Measurements from ENCODE around the gene DBF4B. TPM values are rescaled to one million over a fixed set of nuclear protein-coding genes. Genes with fewer than 3 reads are reported as not detected.
A peak's percentile ranks its signal among the peaks of the same experiment; 100 is the strongest.
"Not testable (repeated sequence)": the region's sequence is repeated elsewhere in the genome, so short reads cannot be mapped to it uniquely, and the experiment has no call there.

Gene DBF4B
- total RNA-seq, 2 donors from 2014 or later = 31.6 to 31.8 TPM

DNA sequence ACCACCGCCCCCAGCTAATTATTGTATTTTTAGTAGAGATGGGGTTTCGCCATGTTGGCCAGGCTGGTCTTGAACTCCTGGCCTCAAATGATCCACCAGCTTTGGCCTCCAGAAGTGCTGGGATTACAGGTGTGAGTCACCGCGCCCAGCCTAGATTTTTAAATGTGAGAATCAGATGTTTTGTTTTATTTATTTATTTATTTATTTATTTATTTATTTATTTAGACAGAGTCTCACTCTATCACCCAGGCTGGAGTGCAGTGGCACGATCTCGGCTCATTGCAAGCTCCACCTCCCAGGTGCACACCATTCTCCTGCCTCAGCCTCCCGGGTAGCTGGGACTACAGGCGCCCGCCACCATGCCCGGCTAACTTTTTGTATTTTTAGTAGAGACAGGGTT is 8.2 kb upstream of the DBF4B start:
- ATAC-seq; H3K9me3 Mint-ChIP-seq; H3K27ac Mint-ChIP-seq; DNase-seq (ENCODE audit: low spot score in 2 of 2); H3K36me3 Mint-ChIP-seq: not testable (repeated sequence)

DNA sequence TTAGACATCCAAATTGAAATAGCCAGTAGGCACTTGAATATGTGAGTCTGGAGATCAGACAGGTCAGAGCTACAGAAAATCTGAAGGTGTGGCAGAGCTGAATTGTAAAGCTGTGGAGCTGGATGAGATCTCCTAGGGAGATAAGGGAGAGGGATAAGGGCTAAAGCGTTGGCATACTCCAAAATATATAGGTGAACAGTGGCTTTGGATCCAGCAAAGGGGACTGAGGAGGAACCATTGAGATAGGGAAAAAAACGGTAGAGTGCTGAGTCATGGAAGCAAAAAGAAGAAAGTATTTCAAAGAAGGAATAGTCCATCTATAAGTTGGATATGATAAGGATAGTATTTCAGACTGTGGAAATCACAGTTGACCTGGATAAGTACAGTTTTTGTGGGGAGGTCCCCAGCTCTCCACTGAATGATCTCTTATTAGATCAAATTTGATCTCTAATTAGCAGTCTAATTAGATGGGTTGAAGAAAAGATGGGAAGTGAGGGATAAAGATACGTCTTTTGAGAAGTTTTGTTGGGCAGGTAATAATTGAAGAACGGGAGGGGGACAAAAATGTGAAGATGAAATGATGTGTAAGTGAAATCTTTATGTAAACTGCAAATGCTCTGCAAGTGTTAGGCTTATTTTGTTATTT is 587 bp upstream of the DBF4B start:
- Mint-ChIP-seq H3K27ac (no peak overlapping the region), H3K9me3 (no peaks in the 10 kb centered on the region), H3K36me3 (no peaks in the 10 kb centered on the region)
- no peak for DNase-seq (ENCODE audit: low spot score in 2 of 2)
- ATAC-seq = no peak

DNA sequence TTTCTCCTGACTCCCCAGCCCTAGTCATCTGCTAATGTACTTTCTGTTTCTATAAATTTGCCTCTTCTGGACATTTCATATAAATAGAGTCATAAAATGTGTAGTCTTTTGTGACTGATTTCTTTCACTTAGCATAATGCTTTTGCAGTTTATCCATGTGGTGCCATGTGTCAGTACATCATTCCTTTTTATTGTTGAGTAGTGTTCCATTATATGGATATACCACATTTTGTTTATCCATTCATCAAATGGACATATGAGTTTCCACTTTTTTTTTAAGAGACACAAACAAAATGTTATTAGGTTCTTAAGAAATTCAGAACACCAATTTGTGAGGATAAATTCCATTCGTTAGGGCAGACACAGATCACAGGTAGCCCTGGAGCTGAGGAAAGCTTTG is 11.0 kb downstream of the DBF4B start:
- no peak for ATAC-seq

DNA sequence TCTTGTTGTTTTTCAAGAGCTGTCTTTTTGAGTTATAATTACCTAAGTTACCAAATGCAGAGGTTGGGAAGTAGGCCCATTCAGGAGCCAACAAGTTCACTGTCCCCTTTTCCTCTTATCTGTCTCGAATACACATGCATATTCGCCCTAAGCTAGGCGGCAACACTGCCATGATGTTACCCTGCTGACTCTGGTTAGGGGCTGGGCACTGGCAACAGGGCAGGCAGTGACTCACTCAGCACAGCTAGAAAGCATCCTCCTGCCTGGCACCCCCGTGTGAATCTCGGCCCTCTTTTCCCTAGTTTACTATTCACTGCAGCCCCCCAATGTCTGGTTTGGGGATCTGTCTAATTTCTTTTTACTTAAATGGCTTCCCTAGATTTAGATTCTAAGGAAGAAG is 13.8 kb downstream of the DBF4B start:
- DNase-seq (ENCODE audit: low spot score in 2 of 2) (peak in 1 of 2 donors; percentile 16), ATAC-seq (no peak)
- no peaks in the 10 kb centered on the region for H3K9me3 Mint-ChIP-seq
- H3K27ac Mint-ChIP-seq = no peak overlapping the region
- no peaks in the 10 kb centered on the region for H3K36me3 Mint-ChIP-seq

More for the DNA sequence above, 11.0 kb downstream of the DBF4B start:
- Mint-ChIP-seq H3K27ac (no peak overlapping the region), H3K36me3 (no peaks in the 10 kb centered on the region), H3K9me3 (no peaks in the 10 kb centered on the region)
- DNase-seq (ENCODE audit: low spot score in 2 of 2) = no peak

DNA sequence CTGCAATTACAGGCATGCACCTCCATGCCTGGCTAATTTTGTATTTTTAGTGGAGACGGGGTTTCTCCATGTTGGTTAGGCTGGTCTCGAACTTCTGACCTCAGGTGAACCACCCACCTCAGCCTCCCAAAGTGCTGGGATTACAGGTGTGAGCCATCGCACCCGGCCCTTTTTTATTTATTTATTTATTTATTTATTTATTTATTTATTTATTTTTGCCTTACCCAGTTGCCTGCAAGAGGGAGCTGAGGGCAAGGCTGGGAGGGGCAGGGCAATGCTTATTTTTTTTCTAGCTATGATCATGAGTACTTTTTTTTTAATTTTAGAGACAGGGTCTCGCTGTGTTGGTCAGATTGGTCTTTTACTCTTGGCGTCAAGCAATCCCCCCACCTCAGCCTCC is 17.7 kb downstream of the DBF4B start:
- DNase-seq (ENCODE audit: low spot score in 2 of 2); ATAC-seq; H3K9me3 Mint-ChIP-seq; H3K27ac Mint-ChIP-seq; H3K36me3 Mint-ChIP-seq: not testable (repeated sequence)

DNA sequence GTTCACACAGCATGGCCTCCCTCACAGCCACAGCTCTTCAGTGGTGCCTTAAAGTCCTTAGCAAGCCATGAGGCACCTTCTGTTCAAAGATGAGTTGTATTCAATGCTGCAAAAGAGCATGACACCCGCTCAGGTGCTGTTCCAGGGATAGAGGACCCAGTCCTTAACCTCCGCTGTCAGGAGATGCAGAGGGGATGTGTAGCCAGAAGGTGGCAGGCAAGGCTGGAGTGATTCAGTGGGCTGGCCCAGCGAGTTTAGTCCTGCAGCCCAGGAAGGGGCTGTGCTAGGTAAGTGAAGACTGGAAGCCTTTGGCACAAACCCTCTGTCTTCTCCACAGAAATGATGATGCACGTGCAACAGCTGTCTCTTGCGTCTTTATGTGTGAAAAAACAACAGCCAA is 25.3 kb downstream of the DBF4B start:
- H3K9me3 Mint-ChIP-seq = no peaks in the 10 kb centered on the region
- H3K27ac Mint-ChIP-seq = no peak overlapping the region
- peaks cover 0 to 6% of the 10 kb centered on the region in 2 donors for H3K36me3 Mint-ChIP-seq
- DNase-seq (ENCODE audit: low spot score in 2 of 2) (no peak), ATAC-seq (peak in 1 of 2 donors; percentile 18)

DNA sequence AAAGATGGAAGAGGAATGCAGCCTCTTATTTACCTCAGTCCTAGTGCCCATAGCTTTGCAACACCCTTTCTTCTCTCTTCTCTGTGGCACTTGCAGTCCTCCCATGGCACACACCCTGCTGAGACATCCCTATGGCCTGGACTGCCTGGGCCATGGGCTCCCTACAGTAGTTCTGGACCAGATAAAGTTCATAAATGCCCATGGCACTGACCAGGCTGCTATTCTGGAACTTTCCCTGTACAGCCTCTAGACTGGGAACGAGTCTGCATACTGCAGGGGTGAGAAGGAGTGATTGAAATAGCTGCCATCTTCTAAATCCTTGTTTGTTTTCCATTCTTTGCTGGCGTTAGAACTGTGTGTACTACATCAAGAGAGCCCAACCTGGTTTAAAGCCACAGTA is 25.8 kb downstream of the DBF4B start:
- H3K27ac Mint-ChIP-seq = no peak overlapping the region
- H3K9me3 Mint-ChIP-seq = no peaks in the 10 kb centered on the region
- peaks cover 0 to 6% of the 10 kb centered on the region in 2 donors for H3K36me3 Mint-ChIP-seq
- ATAC-seq (no peak), DNase-seq (ENCODE audit: low spot score in 2 of 2) (no peak)

DNA sequence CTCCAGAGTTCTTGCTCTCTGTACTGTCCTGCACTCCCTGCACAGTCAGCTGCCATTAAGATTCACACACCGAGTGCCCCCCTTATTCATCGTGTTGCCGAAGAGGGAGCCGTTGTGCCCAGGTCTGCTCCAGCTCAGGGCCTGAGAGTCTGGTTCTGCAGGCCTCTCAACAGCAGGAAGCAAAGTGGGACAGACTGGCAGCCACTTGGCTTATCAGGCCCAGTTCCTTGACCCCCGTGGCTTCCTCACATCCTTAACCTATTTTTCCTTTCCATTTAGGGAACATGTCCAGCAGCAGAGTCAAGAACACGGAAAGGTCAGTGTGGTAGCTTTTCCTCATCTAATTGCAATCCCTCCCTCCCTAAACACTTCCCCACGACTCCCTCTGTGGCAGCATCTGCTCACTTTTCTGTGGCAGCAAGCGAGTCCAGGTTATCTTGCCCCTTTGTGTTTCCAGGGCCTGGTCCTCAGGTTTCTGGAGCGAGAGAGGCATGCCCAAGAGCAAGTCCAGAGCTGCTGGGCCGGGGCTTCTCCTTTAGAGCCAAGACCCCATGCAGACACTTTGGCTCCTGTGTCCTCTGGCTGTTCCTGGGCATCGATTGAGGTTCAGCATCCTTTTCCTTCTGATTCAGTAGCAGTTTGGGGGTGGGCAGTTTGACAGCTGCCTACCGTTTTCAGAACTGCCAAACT is 28.2 kb downstream of the DBF4B start:
- DNase-seq (ENCODE audit: low spot score in 2 of 2) = no peak
- Mint-ChIP-seq H3K27ac (no peak overlapping the region), H3K36me3 (peaks cover 0 to 5% of the 10 kb centered on the region in 2 donors), H3K9me3 (no peaks in the 10 kb centered on the region)
- ATAC-seq = no peak

DNA sequence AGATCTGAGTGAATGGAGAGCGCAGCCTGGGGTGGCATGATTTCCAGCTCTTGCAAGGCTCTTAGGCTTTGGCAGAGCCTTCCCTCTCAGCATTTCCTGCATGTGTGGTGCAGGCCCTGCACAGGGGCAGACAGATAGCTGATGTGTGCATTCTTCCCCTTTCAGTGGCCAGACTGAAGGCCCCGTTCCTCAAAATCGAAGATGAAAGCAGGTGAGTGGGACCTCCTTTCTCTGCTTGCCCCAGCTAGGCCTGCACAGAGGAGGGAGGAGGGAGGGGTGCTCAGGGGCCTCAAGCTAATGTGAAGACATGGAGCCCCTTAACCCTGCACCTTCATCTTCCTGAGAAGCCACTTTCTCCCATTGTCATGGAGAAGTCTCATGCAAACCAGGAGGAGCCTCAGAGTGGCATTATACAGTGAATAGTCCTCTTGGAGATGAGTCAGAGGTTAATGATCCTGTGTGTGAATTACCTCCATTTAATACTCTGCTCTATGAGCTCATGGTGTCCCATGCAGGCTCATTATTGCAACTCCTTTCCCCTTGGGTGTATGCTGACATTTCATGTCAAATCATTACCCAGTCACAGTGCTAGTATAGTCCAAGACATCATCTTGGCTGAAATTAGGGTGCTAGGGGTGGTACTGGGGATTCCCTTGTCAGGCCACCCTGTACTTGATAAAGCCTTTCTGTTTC is 29.9 kb downstream of the DBF4B start:
- ATAC-seq (peak in 1 of 2 donors; percentile 69), DNase-seq (ENCODE audit: low spot score in 2 of 2) (no peak)
- Mint-ChIP-seq H3K9me3 (no peaks in the 10 kb centered on the region), H3K27ac (no peak overlapping the region), H3K36me3 (peaks cover 0 to 6% of the 10 kb centered on the region in 2 donors)

DNA sequence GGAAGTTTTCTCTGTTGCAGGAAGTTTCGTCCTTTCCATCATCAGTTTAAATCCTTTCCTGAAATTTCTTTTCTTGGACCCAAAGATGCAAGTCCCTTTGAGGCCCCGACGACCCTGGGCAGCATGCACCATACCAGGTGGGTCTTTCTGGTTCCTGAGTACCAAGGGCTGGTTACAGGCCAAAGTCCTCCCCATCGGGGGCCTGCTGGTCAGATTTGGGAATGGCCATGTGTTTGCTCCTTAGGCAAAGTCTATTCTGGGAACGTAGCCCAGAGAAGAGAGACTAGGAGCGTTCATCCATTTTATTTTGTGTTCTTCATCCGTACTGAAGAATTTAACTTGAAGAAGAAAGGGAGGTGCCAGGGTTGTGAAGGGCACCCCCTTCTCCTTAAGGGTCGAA is 32.9 kb downstream of the DBF4B start:
- no peak for DNase-seq (ENCODE audit: low spot score in 2 of 2)
- ATAC-seq = no peak
- H3K27ac Mint-ChIP-seq = no peak overlapping the region
- no peaks in the 10 kb centered on the region for H3K9me3 Mint-ChIP-seq
- H3K36me3 Mint-ChIP-seq = peaks cover 0 to 6% of the 10 kb centered on the region in 2 donors

DNA sequence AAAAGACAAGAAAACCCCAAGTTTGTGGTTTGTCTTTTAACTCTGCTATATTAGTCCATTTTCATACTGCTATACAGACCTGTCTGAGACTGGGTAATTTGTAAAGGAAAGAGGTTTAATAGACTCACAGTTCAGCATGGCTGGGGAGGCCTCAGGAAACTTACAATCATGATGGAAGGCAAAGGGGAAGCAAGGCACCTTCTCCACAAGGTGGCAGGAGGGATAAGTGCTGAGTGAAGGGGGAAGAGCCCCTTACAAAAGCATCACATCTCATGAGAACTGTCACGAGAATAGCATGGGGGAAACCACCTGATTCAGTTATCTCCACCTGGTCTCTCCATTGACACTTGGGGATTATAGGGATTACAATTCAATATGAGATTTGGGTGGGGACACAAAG is 36.8 kb downstream of the DBF4B start:
- Mint-ChIP-seq H3K9me3 (no peaks in the 10 kb centered on the region), H3K36me3 (peaks cover 0 to 13% of the 10 kb centered on the region in 2 donors), H3K27ac (no peak overlapping the region)
- ATAC-seq (no peak), DNase-seq (ENCODE audit: low spot score in 2 of 2) (no peak)

DNA sequence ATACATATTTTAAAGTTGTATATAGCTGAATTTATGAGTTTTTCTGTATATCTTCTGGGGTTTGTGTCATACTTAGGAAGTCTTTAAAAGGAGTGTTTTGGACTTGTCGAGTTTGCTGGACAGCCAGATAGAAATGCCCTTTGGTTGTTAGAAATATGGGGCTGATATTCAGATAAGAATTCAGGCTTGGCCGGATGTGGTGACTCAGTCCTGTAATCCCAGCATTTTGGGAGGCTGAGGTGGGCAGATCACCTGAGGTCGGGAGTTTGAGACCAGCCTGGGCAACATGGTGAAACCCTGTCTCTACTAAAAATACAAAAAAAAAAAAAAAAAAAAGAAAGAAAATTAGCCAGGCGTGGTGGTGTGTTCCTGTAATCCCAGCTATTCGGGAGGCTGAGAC is 37.3 kb downstream of the DBF4B start:
- not testable (repeated sequence) for ATAC-seq; DNase-seq (ENCODE audit: low spot score in 2 of 2); H3K9me3 Mint-ChIP-seq; H3K27ac Mint-ChIP-seq
- peaks cover 0 to 13% of the 10 kb centered on the region in 2 donors for H3K36me3 Mint-ChIP-seq

DNA sequence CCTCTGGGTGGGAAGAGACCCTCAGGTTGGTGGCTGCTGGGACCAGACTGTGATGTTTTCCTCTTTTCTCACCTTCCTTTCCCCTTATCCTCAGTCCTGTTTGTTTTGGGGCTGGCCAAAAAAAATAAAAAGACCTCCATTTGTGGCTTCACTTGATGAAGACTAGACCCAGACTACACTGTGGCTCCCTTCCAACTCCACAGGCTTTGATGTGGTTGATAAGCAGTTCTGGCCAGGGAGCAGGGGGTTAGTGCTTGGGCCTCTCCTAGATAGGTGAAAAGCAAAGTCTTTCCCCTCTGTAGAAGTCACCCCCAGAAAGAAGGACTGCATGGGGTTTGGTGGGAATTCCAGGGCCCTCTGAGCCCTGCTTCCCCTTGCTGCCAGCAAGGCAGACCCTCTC is 39.1 kb downstream of the DBF4B start:
- Mint-ChIP-seq H3K36me3 (peaks cover 0 to 12% of the 10 kb centered on the region in 2 donors), H3K27ac (peak overlapping the region in 1 of 2 donors; percentile 29), H3K9me3 (no peaks in the 10 kb centered on the region)
- ATAC-seq (no peak), DNase-seq (ENCODE audit: low spot score in 2 of 2) (no peak)

DNA sequence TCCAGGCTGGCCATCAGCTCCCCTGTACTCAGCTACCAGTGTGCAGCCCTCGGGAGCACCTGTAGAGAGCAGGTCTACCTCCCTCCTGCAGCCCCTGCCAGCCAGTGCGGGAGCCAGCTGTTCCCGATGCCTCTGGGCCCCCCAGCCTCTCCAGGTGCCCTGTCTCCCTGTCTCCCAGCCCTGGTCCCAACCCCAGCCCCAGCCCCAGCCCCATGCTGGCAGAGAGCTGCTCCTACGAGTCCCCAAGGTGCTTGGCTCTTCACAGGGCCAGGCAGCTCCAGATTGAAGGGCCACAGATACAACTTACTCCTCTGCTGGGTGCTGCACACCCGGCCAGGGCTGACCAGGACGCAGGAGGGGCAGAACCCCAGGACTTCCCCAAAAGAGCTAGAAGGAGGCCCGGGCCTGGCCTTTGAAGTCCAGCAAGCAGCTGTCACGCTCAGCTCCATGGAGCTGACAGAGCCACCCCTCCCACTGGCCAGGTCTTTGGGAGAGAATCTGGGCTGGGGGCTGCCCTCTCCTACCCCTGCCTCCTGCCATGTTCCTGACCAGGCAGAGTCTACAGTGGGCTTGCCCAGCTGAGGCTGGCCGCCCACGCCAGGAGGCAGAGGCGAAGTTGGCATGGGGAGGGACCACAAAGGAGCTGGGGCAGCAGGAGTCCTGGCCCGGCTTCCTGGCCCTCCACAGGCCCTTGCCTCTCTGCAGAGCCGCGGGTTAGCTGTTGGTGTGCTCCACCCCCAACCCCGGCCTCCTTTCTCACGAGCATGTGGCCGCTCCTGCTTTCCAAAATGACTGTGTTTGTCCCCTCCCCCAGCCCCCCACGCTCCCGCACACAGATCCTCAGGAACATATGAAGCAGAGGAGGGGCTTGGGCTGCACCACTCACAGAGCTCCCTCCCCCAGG is 40.9 kb downstream of the DBF4B start:
- no peak for DNase-seq (ENCODE audit: low spot score in 2 of 2)
- peaks cover 0 to 7% of the 10 kb centered on the region in 2 donors for H3K36me3 Mint-ChIP-seq
- ATAC-seq = no peak
- no peak overlapping the region for H3K27ac Mint-ChIP-seq
- H3K9me3 Mint-ChIP-seq = no peaks in the 10 kb centered on the region

DNA sequence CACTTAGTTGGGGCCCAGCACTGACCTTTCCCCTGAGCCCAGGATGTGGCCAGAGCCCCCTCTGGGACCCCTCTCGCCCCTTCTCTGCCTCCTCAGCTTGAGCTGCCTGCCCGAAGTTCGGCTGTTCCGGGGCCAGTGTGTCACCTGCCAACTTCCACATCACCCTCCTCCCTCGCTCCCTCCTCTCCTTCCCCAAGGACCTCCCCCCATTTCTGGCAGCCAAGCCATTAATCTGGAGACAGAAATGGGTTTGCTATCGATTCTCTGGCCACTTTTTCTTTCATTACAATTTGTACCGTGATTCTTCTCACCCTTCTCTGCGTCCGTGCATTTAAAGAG is 41.5 kb downstream of the DBF4B start:
- DNase-seq (ENCODE audit: low spot score in 2 of 2) = no peak
- H3K9me3 Mint-ChIP-seq = no peaks in the 10 kb centered on the region
- peaks cover 0 to 7% of the 10 kb centered on the region in 2 donors for H3K36me3 Mint-ChIP-seq
- H3K27ac Mint-ChIP-seq = no peak overlapping the region
- no peak for ATAC-seq

DNA sequence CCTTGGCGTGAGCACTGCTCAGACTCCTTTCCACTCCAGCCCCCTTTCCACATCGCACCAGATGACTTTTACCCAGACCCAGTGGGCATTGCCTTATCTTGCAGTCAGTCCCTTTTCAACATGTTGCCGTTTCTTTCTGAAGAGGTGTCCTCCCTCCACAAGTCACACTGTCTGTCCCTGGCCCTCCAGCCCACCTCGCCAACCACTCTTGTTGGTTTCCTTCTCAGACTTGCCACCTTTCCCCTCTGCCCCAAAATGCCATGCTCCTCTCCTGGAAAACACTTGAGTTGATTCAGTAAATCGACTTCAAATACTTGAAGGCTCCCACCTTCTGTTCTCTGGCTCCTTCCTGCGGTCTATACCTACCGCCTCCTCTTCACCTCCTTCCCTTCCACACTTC is 42.9 kb downstream of the DBF4B start:
- H3K9me3 Mint-ChIP-seq = no peaks in the 10 kb centered on the region
- DNase-seq (ENCODE audit: low spot score in 2 of 2) (no peak), ATAC-seq (no peak)
- peaks cover 0 to 7% of the 10 kb centered on the region in 2 donors for H3K36me3 Mint-ChIP-seq
- peak overlapping the region; percentile 1 to 12 for H3K27ac Mint-ChIP-seq

DNA sequence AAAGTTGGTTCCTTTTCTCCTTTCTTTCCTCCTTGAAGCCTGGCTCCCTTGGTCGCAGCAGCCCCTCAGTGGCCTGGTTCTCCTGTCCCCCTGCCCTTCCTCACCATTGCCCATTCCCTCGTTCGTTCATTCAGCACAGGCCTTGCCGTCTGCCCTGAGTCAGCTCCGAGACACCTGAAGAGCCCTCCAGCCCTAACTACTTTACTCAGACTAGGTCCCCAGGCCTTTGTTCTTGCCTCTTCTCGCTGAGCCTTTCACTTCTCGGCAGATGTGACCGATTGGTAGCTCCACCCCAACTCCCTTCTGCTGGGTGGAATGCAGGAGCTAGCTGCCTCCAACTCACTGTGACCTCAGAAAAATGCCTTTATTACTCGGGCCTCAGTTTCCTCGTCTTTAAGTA is 43.3 kb downstream of the DBF4B start:
- ATAC-seq (no peak), DNase-seq (ENCODE audit: low spot score in 2 of 2) (no peak)
- Mint-ChIP-seq H3K36me3 (peaks cover 0 to 7% of the 10 kb centered on the region in 2 donors), H3K27ac (peak overlapping the region in 1 of 2 donors; percentile 1), H3K9me3 (no peaks in the 10 kb centered on the region)
